Ecto neural progenitor cell (in vitro differentiated cells): ENCODE data around the gene LGALSL.

Experiments used
- DNase-seq: peaks from one replicate; pipeline ENCODE4 v3.0.0-alpha.2; 2018; ENCODE audit warnings: low spot score

Gene LGALSL

DNA sequence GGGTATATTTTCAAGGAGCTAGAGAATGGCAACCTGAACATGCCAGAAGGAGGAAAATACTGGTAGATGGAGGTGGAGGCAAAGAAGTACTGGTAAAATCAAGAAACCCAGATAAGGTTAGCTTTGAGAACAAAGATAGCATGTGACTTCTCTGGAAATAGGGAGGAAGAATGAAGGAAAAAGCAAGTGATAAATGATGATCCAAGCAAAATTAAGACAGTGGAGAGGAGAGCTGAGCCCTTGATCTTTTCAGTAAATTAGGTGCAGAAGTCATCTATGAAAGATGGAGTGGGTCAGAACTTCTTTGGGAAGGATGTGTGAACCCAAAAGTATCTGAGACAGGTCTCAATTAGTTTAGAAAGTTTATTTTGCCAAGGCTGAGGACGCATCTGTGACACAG, 44.5 kb downstream of the LGALSL start:
- no peak for DNase-seq

DNA sequence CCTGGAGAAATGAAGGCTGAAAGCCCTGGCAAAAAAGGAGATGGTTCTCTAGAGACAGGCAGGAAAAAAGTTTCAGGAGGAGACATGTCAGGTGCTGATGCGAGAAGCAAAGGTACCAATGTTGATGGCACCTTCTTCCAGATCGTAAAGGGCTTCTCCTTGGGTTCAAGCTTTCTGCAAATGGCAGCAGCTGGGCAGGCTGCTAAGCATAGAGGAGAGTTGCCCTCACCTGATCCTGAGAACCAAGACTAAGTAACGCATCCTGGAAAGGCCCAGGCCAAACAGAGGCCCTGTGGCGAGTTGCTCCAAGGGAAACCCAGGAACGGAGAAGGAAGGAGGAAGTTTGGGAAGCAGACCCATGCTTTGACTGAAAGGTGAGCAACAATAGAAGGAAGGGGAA, 46.6 kb downstream of the LGALSL start:
- no peak for DNase-seq

DNA sequence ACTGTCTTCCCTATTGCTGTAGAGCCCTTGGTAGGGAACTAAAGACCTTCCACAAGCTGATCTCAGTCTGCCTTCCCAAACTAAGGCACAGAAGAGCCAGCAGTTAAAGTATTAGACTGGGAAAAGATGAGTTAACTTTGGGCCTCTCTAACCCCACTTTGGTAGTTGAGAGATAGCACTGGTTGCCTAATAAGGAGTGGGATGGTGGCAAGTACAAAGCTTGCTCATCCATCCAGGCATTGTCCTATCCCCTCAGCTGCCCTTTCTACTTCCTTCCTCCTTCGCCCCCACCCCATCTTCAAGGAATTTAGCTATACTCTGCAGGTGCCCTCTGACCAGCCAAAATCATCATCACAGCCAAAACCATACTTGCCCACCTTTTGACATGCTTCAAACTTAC, 48.0 kb downstream of the LGALSL start:
- DNase-seq = no peak

DNA sequence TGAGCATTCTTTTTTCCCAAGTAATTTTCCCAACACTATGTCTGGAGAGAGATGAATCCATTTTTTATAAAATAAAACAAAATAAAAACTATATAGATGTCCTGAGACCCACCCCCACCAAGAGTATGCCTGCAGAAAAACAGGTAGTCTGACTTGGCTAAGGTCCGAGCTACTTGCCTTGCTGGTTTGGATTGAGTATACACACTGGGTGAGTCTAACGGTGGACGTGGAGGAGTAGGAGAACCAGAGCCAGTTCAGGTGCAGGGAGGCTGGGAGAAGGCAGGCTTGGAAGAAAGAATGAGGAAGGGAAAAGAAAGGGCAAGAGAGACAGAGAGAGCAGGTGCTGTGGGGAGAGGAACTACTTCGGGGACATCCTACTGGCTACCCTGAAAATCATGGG, 48.9 kb downstream of the LGALSL start:
- DNase-seq = no peak

DNA sequence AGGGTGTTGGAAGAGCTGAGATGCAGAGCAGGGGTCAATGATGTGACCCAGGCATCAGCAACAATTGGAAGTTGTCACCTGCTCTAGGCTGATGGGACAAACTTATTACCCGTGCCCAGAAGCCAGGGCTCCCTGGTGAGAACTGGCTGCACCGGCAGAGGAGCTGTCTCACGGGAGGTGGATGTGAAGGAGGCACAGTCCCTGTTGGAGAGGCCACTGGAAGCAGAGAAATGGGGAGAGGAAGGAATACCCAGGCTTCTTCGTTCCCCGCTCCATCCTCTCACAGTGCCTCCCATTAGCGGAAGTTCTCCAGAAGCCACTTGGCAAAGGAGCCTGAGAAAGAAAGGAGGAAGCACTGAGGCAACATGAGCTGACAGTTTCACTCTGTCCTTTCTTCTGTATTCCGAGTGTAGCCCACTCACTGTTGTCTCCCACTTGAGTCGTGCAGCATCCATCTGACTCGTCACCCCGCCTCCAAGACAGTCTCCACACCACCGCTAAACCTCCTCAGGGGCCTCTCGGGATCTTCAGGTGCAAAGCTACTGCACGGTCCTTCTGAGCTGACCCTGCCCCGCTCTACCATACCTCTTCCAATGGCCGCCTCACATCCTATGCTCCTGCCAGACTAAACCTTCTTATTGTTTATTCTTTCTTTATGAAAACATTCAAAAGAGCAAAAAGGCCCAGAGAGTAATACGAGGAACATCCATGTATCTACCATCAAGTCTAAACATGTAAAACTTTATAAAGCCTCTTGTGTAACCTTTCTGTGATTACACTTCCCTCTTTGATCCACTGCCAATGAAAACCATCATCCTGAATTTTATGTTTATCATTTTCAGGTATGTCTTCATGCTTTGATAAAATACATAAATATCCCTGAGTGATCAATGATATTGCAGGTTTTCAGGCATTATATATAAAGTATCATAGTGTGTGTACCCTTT, 51.1 kb downstream of the LGALSL start:
- DNase-seq = no peak

DNA sequence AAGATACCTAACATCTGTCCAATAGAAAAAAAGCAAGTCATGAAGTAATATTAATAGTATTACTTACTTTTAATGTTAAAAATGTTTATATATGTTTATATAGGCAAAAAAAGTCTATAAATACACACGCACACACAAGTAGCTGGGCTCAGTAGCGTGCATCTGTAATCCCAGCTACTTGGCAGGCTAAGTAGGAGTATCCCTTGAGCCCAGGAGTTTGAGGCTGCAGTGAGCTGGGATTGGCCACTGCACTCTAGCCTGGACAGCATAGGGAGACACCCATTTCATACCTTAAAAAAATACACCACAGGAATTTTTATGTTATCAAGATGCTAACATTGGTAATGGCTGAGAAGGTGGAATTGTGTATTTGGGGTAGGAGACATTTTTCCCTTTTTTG, 52.7 kb downstream of the LGALSL start:
- DNase-seq = no peak
